K562 (cell line): Measurements from ENCODE around the gene CELSR3. TPM values are rescaled to one million over a fixed set of nuclear protein-coding genes. Genes with fewer than 3 reads are reported as not detected.

ENCODE experiments used
- ETV5 ChIP-seq: sonication (generic); formaldehyde crosslinking; IDR thresholded peaks from 2 replicates; pipeline ENCODE4 v1.4.0; 2020; ENCODE audit warnings: low read depth, mild to moderate bottlenecking, missing genetic modification reagents
- FOXP4 ChIP-seq: sonication (generic); formaldehyde crosslinking; IDR thresholded peaks from 2 replicates; pipeline ENCODE4 v1.8.0; 2022; ENCODE audit warnings: mild to moderate bottlenecking, missing genetic modification reagents, borderline replicate concordance
- HNRNPLL ChIP-seq: fragments of 200-400 bp; formaldehyde crosslinking; IDR thresholded peaks from 2 replicates; pipeline ENCODE4 v1.6.1; 2017; ENCODE audit warnings: low read length, low read depth, mild to moderate bottlenecking; ENCODE audit not compliant: poor library complexity, severe bottlenecking
- IRF2 ChIP-seq: sonication (generic); formaldehyde crosslinking; IDR thresholded peaks from 2 replicates; pipeline ENCODE4 v1.8.1; 2022; ENCODE audit warnings: mild to moderate bottlenecking, missing genetic modification reagents
- KLF1 ChIP-seq: fragments of 450-650 bp; IDR thresholded peaks from 2 replicates; pipeline ENCODE4 v1.6.1; 2016; ENCODE audit warnings: missing genetic modification characterization, missing compliant biosample characterization
- LCOR ChIP-seq: sonication (generic); formaldehyde crosslinking; IDR thresholded peaks from 2 replicates; pipeline ENCODE4 v1.8.0; 2022; ENCODE audit warnings: mild to moderate bottlenecking, missing genetic modification reagents
- MBD2 ChIP-seq: sonication (generic); IDR thresholded peaks from 2 replicates; pipeline ENCODE4 v1.6.1; 2016; ENCODE audit warnings: low read depth, borderline replicate concordance
- MIER1 ChIP-seq: fragments of 450-650 bp; IDR thresholded peaks from 2 replicates; pipeline ENCODE4 v1.6.1; 2016; ENCODE audit warnings: antibody characterized with exemption, mild to moderate bottlenecking, low read depth
- NKRF ChIP-seq: fragments of 450-650 bp; IDR thresholded peaks from 2 replicates; pipeline ENCODE4 v1.6.1; 2016; ENCODE audit warnings: borderline replicate concordance
- PBX2 ChIP-seq, 2 experiments: IDR thresholded peaks in 1 of 2; conservative IDR thresholded peaks in 1 of 2; 2 replicates each; pipeline ENCODE4 v1.6.1; 2016; ENCODE audit warnings: low read depth in 2 of 2, mild to moderate bottlenecking in 1 of 2, missing compliant biosample characterization in 1 of 2, missing genetic modification characterization in 1 of 2, moderate library complexity in 1 of 2
- SP1 ChIP-seq: sonication (generic); formaldehyde crosslinking; IDR thresholded peaks from 2 replicates; pipeline ENCODE4 v1.8.1; 2022; ENCODE audit warnings: mild to moderate bottlenecking, missing genetic modification reagents
- SREBF2 ChIP-seq: sonication (generic); formaldehyde crosslinking; IDR thresholded peaks from 2 replicates; pipeline ENCODE4 v1.4.0; 2020; ENCODE audit warnings: mild to moderate bottlenecking, missing genetic modification reagents
- TEAD1 ChIP-seq, 2 experiments: fragments of 450-650 bp in 1 of 2; sonication (generic) in 1 of 2; formaldehyde crosslinking; IDR thresholded peaks; 2 replicates each; pipeline versions ENCODE4 v1.4.0 to v1.8.0; 2020 to 2022; ENCODE audit warnings: mild to moderate bottlenecking in 2 of 2, missing genetic modification reagents in 1 of 2
- ZBTB33 ChIP-seq: sonication (generic); formaldehyde crosslinking; IDR thresholded peaks from 2 replicates; pipeline ENCODE4 v1.8.1; 2023; ENCODE audit warnings: mild to moderate bottlenecking, missing genetic modification reagents
- ZNF124 ChIP-seq: sonication (generic); formaldehyde crosslinking; IDR thresholded peaks from 2 replicates; pipeline ENCODE4 v1.8.1; 2022; ENCODE audit warnings: missing genetic modification reagents
- ZNF146 ChIP-seq: IDR thresholded peaks from one replicate; pipeline ENCODE4 v1.6.1; 2018; ENCODE audit warnings: missing compliant biosample characterization; ENCODE audit not compliant: unreplicated experiment
- ZNF24 ChIP-seq: fragments of 450-650 bp; IDR thresholded peaks from 2 replicates; pipeline ENCODE4 v1.6.1; 2016
- ZNF311 ChIP-seq: fragments of 250-450 bp; sonication (Bioruptor Pico); IDR thresholded peaks from 2 replicates; pipeline ENCODE4 v1.4.0; 2020; ENCODE audit warnings: mild to moderate bottlenecking, moderate library complexity
- polyA plus RNA-seq, 8 experiments: library from polyadenylated mRNA; depleted of rRNA in 4 of 8; stranded (reverse) in 5 of 8; unstranded in 3 of 8; fragments of >200 nt; fragmentation: Nextera tagmentation in 2 of 8; fragmentation: Illumina TruSeq in 1 of 8; extraction: Ambion mirVana in 2 of 8; extraction: Trizol in 1 of 8; gene quantifications; 2 replicates each; pipeline versions ENCODE4 v1.2.1 to v1.2.3, GENCODE V29; 2011 to 2014; ENCODE audit warnings: inconsistent platforms in 1 of 8, missing spikeins in 1 of 8
- total RNA-seq, 7 experiments: library from RNA; depleted of rRNA in 6 of 7; stranded (reverse); fragments of >200 nt in 6 of 7; fragmentation: Illumina TruSeq in 2 of 7; extraction: Trizol in 2 of 7; gene quantifications; 2 replicates each; pipeline versions ENCODE4 v1.2.1 to v1.2.3, GENCODE V29; 2011 to 2021; ENCODE audit warnings: low replicate concordance in 1 of 7

Gene CELSR3
- total and polyA plus RNA-seq, 9 of the 15 experiments (the other 6 are each of a cell fraction or from before 2014, with no cell fraction given): 0.10 to 2.7 (median 0.76) TPM

GRCh38 chr3:48661501-48662144, 1.1 kb downstream of the CELSR3 start (continued):
- peak; percentile 95 for TF ChIP-seq ETV5 (CRISPR knock-in tag)
- TF ChIP-seq KLF1: no peak
- peak; percentile 99 for TF ChIP-seq MIER1
- peak; percentile 98 for TF ChIP-seq LCOR (CRISPR knock-in tag)
- TF ChIP-seq HNRNPLL: peak; percentile 32
- peak; percentile 96 for TF ChIP-seq ZBTB33 (CRISPR knock-in tag)
- TF ChIP-seq PBX2 (CRISPR knock-in tag; IDR thresholded peaks at IDR 0.05; ENCODE audit: low read depth): peak; percentile 86
- TF ChIP-seq PBX2 (tag; conservative IDR thresholded peaks at IDR 0.05; ENCODE audit: low read depth): no peak
- no peak for TF ChIP-seq MBD2
- peak; percentile 63 to 96 for TF ChIP-seq TEAD1 (CRISPR knock-in tag; IDR thresholded peaks at IDR 0.05)
- peak; percentile 61; the same call in 1 of the 2 replicates for TF ChIP-seq ZNF24
- TF ChIP-seq ZNF146 (CRISPR knock-in tag): peak; percentile 91
- TF ChIP-seq NKRF: peak; percentile 90
- peak; percentile 86 for TF ChIP-seq SP1
- peak; percentile 99 for TF ChIP-seq FOXP4 (CRISPR knock-in tag)
- peak; percentile 97 for TF ChIP-seq IRF2 (CRISPR knock-in tag)
- peak; percentile 98; the same call in 1 of the 2 replicates for TF ChIP-seq SREBF2 (CRISPR knock-in tag)
- peak; percentile 61; the same call in 1 of the 2 replicates for TF ChIP-seq ZNF311
- TF ChIP-seq ZNF124 (CRISPR knock-in tag): peak; percentile 96
